ENCODE results near the gene MTCP1.

Gene MTCP1, protein sequence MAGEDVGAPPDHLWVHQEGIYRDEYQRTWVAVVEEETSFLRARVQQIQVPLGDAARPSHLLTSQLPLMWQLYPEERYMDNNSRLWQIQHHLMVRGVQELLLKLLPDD

DNA sequence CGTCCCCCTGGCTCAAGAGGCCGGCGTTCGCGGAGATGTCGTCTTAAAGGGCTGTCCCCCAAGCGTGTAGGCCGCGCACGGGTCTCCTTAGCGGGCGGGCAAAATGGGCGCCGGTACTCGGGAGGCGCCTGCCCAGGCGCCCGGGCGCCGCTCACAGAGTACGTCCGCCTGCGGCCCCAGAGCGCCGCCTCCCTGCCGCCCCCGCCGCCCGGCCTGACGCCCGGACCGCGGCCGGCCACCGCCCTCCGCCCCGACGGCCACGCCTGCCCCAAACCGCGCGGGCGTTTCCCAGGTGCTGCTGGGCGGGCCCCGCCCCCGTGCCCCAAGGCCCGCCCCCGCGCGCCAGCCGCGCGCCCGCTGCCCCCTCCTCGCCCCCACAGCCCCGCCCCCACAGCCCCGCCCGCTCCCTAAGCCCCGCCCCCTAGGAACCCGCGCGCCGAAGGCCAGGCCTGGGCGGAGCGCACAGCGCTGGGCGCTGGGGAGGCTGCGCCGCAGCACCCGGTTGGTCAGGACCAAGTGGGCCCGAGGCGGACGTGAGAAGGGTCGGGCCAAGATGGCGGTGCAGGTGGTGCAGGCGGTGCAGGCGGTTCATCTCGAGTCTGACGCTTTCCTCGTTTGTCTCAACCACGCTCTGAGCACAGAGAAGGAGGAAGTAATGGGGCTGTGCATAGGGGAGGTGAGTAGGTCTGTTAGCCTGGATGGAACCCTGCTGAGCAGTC, at the start of gene MTCP1, which contains the start of the genes BRCC3 and CMC4:
TSS of gene MTCP1 (minus strand) at position 162 of the 719 bp plus-strand sequence. CDS start 5,126 bp downstream, outside the sequence.
TSS of gene BRCC3 (plus strand) at position 534 of the 719 bp plus-strand sequence. CDS start at position 554, 20 bp downstream.
TSS of gene CMC4 (minus strand) at position 162 of the 719 bp plus-strand sequence. CDS start 7,113 bp downstream, outside the sequence.
- DNase-seq: peak; percentile 77

DNA sequence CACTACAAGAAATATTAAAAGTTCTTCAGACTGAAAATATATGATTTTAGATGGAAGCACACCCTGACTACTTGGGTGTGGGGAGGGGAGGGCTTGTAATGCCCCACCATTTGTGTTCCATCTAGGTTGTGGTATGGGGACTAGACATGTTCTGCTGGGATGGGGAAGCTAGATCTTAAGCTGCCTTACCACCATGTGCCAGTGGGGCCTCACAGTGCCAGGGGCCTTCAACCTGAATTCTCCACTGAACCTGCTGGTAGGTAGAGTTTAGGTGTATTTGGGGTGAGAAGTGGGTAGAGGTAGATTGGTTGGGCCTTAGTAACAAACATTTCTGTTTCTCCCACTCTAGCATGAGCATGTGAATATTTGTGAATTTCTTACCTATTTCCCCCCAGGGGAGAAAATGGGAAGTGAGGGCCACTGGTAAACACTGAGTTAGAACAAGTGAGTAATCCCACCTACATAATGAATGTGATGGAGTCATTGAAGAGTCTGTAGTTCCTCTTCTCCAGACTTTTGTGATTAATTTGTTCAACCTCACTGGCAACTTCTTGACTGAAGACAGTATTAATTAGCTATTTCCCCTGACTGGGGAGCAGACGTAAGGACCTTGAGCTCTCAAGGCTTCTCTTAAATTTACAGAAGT, 44.4 kb upstream of the MTCP1 start:
- DNase-seq: no peak

DNA sequence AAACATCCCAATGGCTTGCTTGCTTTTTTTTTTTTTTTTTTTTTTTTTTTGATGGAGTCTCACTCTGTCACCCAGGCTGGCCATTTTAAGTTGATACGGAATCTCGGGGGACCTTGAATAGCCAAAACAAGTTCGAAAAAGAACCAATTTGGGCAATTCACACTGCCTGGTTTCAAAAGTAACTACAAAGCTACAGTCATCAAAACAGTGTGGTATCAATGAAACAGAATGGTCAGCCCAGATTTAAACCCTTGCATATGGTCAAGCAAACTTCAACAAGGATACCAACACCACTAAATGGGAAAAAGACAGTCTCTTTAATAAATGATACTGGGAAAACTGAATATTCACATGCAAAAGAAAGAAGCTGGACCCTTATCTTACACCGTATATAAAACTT, 42.2 kb upstream of the MTCP1 start:
- DNase-seq: no peak

DNA sequence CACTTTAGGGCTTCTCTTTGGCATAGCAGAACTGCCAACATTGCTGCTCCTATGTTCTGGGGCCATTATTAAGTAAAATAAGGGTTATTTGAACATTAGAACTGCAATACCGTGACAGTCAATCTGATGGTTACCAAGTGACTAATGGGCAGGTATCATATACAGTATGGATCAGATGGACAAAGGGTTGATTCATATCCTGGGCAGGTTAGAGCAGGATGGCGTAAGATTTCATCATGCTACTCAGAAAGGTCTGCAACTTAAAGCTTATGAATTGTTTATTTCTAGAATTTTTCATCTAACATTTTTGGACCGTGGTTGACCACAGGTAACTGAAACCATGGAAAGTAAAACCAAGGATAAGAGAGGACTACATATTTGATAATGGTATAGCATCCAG, 41.2 kb upstream of the MTCP1 start:
- DNase-seq: no peak

DNA sequence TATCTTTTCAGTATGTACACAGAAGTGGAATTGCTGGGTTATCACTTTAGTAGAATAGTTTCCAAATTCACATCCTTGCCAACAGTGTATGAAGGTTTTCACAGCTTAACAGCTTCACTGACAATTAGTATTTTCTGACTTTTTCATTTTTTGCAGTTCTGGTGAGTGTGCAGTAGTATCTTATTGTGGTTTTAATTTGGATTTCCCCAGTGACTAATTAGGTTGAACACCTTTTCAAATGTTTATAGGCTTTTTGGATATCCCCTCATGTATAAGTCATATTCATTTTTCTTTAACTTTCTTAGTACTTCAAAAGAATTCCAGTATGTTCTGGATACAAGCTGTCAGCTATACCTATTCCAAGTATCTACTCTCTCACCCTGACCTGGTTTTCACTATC, 37.5 kb upstream of the MTCP1 start:
- no peak for DNase-seq

DNA sequence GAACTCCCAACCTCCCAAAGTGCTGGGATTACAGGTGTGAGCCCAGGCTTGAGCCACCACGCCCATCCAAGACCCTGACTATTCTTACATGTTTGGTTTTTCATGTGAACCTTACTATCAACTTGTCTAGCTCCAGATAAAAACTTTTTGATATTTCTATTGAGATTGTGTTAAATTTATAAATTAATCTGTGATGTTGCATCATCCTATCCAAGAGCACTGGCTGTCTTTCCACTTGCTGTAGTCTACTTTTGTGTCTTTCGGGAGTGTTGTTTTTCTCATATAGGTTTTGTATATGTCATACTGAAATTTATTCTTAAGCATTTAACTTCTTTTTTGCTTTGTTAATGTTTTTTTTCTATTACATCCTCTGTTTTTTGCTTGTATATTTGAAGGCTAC, 35.0 kb upstream of the MTCP1 start:
- DNase-seq: no peak

DNA sequence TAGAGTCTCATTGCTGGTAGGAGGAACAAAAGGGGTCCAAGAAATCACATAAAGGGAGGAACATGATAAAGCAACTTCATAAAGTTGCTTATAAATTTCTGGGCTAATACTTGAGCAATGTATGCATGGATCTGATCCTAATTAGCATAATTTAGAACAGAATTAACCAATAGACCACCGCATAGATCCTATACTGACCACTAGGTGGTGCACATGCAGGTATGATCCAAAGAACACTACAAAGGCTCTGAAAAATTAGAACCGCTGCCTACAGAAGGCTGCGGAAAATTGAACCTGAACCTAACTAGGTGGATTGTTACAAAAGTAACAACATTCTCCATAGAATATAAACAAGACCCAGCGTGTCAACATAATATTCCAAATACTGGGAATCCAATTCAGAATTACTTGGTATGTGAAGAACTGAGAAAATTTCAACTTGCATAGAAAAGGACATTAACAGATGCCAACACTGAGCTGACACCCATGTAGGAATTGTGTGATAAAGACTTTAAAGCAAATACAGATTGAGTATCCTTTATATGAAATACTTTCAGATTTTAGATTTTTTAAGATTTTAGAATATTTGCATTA, 23.6 kb upstream of the MTCP1 start:
- DNase-seq: peak; percentile 18

DNA sequence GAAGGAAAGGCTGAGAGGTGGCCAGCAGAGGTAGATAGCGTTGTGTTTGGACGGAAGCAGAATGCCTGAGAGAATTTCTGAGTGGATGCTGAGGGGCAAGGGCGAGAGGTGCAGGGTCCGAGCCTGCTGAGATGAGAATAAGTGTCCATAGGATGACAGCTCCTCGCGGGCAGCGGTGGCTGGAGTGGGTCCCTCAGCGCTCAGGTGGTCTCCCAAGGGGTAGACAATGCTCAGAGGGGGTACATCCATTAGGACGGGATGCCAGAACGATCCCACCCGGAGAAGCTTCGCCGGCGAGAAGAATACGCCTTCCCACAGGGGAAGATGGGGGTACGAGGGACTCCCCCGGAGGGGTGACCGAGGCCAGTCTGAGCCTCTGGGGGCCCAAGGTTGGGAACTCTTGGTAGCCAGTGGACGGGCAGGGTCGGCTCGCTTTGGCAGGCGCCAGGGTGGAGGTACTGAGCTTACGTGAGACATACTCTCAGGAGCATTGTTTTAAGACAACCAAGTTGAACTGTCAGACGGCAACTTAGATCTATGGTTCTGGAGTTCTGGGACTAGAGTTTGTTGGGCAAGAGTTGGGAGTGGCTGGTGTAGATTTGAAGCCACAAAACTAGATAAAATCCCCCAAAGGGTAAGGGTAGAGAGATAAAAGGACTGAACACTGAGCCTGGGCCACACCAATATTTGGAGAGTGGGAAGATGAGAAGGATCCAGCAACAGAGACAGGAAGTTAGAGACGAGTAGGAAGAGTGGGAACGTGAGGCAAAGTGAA, 16.2 kb upstream of the MTCP1 start:
- DNase-seq: no peak

DNA sequence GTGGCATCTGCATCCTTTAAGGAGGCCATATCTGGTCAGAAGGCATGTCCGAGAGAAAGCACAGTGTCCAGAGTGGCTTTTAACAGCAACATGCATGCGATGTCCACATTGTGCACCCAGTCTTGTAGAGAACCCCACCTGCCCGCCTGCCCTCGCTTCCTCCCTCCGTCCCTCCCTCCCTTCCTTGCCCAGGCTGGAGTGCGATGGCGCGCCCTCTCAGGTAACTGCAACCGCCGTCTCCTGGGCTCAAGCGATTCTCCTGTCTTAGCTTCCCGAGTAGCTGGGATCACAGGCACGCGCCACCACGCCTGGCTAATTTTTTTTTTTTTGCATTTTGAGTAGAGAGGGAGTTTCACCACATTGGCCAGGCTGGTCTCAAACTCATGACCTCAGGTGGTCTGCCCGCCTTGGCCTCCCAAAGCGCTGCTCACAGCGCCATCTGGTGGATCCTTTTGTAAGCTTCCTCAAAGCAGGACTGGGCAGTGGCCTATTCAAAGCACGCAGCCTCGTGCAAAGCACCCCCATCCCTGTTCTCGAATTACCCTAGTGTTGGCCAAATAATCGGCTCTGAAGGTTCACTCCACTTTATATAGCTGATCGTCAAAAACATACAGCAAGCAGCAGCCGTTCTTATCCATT, 15.4 kb upstream of the MTCP1 start:
- DNase-seq: peak; percentile 7

DNA sequence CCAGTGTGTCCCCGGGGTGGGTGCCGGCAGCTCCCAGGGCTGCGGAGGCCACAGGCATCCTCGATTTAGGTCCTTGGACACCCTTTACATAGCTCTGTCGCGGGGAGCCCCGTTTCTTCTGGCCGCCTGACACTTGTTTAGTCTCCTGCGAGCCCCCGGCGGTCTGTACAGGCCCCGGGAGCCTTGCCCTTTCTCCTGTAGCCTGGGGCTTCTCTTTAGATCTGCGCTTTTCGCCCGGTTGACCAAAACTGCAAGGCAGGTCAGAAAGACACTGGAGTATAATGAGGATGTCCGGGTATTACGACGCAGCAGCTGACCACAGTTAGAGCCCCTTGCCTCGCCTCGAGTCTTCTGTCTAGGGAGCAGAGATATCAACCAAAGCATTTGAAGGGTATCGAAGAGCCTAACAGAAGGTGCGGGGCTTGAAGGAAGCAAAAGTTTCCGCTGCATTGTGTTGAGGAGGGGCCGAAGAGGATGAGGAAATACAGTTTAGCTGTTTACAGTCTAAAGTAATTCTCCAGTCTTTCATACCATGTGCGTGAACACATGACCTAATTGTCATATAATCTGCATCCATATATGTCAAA, 851 bp upstream of the MTCP1 start:
- no peak for DNase-seq

DNA sequence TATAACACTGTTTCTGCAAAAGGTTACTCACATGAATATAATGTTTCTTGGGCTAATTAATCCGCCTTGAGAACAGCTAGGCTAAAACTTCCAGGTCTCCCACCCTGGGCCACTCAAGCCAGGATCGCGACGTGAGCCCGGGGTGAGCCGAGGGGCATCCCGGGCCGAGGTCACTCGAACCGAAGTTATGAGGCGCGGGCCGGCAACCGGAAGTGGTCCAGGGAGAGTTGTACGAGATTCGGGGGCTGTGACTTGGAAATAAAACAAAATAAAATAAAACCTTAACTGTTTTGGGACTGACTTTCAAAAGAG, 317 bp downstream of the MTCP1 start:
- DNase-seq: no peak

DNA sequence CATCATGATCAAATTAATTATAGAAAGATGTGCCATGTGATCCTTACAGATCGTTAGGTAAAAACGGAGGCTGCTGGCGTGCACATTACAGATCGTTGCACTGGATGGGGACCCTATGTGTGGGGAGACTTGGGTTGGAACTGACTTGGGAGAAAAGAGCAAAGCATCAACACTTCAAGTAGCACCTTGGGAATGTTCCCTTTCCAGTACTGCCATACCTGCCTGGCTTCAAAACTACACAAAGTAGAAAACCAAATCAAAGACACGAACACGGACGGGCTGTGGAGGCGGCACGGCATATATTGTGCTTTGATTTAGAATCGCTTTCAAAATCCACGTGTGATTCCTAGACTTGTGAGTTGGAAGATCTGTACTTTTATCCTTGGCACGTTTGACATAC, 898 bp downstream of the MTCP1 start:
- no peak for DNase-seq

DNA sequence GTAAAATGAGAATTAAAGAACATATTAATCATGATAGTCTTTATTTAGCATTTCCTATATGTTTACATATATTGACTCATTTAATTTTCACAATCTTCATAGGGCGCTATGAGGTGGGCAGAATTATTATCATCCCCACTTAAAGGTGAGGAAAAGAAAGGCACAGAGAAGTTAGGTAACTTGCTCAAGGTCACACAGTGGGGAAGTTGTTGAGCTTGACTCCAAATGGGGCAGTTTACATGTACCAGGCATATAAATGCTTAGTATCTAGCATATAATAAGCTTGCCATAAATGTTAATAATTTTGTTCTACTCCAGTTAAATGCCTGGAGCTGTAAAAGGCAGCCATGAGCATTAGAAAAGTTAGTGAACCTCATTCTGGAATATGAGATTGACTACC, 1.5 kb downstream of the MTCP1 start:
- DNase-seq: no peak

DNA sequence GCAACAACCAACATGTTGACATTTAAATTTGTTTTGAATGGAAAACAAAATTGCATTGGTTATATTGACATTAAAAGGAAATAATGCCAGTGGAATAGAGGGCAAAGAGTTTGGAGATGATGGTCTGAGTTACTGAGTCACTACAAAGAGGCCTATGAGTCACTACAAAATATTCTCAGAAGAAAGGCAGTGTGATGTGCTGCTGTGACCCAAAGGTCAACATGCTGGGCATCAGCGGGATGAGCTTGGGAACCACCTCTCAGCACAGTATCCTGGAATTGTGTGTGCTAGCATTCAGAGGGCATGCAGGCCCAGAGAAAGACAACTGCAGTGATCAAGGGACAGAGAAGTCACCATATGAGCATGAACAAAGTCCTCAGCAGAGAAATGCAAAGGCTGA, 2.8 kb downstream of the MTCP1 start:
- DNase-seq: no peak

DNA sequence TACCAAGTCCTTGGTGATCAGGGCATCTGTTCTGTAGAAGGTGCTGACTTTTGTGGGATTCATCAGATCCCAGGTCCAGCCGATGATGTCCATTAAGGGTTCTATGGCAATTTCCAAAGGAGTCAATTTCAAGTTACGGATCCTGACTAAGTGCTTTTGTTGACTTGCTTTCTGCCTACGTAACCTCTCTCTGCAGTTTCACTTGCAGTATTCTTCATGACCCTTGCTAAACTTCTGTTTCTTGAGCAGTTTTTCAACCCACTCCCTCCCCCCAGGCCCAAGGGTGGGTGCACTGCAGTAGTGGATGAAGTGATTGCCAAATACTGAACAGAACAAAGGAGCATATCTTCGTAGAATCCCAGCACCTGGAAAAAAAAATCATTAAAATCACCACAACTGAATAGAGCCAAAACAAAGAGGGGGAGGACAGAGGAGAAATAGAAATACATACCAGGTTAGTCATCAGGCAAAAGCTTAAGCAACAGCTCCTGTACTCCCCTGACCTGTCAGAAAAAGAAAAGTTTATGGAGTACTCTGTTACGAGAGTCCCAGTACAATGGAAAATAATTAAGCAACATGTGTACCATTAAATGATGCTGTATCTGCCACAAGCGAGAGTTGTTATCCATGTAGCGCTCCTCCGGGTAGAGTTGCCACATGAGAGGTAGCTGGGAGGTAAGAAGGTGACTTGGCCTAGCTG, 5.8 kb downstream of the MTCP1 start:
- DNase-seq: no peak

DNA sequence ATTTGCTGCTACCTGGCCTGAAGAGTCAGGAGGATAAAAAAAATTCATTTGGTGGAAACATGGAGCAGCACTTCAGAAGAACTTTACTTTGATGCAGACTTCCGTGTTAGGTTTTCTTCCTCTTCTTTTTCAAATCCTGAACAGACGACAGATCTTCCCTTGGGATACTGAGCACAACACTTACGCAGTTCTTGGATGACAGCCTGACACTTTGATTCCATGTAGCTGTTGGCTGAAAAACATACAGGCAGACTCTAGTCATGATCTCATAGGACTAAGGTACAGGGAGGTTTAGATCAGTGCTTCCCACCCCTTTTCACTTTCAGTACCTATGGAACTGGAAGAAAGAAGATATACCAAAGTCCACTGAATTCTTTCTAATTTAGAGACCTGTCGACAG, 9.2 kb downstream of the MTCP1 start:
- DNase-seq: no peak

DNA sequence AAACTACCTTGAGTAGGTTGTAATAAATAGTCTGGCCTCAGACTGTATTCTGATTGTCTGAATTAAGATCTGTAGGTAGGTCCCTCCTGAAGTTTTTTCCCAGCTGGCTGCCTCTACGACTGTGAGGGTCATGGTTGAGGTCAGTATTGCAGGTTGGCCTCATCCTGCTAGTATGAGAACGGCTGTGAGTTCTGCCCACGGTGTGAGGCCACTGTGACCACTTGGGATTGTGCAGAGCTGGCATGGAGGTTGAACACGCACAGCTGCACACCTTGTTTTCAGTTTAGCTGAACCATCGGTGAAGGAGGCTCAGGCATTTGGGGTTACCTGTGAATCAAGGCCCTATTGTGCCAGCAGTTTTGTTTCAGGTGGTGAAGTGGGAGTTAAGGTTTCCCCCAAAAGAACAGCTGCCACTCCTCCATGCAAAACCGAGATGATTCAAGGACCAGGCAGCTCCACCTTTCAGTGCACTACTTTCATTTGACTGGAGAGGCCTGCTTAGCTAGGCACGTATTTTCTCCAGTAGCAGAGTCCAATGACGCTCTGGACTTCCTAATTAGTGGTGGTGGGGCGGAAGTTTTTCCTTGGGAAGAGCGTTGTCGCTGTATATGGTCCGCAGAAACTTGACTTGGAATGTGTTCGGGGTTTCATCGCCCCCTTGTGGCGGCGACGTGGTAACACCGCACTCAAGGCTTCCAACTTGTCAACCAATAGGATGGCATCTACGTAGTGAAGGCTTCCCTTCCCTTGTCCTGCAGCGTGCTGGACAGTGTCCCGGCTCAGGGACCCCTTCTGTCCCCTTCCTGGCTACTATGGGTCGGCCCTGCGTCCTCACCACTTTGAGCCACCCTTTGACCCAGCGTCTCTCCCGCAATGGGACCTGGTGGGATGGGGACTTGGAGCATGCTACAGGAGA, 13.8 kb downstream of the MTCP1 start:
- peak; percentile 65 for DNase-seq

DNA sequence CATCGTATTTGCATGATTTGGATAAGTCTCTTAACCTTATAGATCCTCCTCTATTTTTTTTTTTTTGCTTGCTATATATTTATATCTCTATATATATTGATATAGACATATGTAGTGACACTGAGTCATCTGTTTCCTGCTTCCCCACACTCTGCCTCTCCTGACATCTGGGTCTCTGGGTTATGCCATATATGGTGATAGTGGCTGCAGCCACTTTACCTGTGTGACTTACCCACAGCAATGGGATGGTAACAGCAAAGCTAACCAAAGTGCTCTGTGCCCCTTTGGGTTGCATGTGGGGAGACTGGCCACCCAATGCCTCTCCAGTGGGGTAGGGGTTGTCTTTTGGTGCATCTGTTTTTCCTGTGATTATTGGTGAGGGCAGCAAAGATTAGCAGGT, 14.5 kb downstream of the MTCP1 start:
- DNase-seq: no peak

DNA sequence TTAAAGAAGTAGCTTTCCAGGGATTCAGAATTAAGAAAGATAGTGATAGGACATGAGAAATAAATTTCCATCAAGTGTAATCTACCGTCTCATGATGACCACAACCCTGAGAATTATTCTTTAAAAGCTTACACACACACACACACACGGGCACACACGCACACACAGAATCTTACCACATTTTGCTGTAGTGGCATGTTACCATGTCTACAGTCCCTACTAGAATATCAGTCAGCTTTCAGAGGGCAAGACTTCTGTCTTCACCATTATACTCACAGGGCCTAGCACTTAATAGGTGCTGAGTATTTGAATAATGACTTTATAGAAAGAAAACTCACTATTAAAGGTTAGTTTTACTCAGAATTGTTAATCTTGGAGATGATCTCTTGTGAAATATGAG, 15.4 kb downstream of the MTCP1 start:
- DNase-seq: no peak

DNA sequence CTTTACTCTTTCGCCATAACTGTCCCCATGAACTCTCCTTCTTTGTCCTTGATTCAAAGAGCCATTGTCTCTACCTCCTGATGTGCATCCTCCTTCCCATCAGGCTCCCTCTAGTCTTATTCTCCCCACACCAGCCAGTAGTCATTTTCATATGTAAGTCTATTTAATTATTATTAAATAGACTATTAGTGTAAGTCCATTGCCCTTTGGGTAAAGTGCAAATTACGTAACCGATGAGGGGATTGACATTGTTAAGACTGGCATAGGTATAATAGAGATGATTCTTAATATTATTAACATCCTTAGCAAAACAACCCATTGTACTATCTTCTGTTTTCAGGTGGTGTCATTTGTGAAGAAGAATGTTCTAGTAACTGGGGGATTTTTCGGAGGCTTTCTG, 16.7 kb downstream of the MTCP1 start:
- DNase-seq: no peak

DNA sequence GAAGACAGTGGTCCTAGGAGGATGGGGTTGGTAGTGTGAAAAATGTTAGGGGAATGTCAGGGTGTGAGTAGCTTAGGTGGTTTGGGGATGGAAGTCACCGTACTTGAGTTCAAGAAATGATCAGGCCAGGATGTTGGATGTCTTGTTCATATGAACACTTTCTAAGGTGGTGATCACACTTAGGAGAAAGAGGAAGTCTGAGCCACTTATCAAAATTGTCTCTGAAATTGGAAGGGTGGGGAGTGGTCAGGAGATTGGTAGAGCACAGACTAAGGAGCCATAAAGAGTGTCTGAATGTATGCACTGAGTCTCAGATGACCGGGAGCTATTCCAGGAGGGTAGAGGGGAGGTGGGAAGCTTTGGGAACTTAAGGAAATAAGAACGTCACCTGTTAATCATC, 17.3 kb downstream of the MTCP1 start:
- DNase-seq: no peak

All from retina (tissue), 1 donor.